ENCODE data around the gene DEF6. TPM values are rescaled to one million over a fixed set of nuclear protein-coding genes. Genes with fewer than 3 reads are reported as not detected.

The DEF6 gene
- total RNA-seq, 1 experiment from 2014 or later, result 37.3 TPM

DNA sequence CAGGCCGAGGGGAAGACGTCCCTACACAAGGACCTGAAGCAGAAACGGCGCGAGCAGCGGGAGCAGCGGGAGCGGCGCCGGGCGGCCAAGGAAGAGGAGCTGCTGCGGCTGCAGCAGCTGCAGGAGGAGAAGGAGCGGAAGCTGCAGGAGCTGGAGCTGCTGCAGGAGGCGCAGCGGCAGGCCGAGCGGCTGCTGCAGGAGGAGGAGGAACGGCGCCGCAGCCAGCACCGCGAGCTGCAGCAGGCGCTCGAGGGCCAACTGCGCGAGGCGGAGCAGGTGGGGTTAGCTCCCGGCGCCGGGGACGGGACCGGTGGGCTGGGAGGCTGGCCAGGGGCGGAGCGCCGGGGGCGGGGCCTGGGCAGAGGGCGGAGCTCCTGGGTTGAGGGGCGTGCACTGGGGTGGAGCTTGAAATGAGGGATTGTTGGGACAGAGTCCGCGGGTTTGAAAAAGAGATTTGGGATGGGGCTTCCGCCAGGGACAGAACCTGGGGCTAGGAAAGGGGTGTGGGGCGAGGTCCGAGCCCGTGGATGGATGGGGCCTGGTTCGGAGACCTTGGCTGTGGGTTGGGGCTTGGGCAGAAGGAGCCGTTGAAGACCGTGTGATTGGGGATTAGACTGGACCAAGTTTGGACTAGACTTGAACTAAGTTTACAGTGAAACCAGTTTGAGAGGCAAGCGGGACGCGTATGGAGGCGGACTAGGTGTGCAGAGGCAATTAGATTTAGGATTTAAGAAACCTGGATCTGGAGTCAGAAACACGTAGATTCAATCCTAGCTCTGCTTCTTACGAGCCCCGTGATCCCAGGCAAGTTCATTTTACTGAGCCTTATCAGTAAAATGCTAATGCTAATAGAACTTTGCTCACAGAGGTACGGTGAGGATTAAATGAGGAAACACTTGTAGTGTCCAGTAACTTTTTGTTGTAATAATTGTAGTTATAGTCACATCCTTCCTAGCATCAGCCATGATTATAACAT is 20.9 kb downstream of the DEF6 start:
- CTCF ChIA-PET, result interaction anchor here (0.5 to 1.1 kb wide), 6 partner anchors 9 to 1595 kb away, joined by 3 to 7 read pairs (median 5); no protein-coding TSS in a partner anchor
- no peaks in the 10 kb centered on the region for H3K27me3 ChIP-seq (ENCODE audit: low read length)
- H4K20me1 ChIP-seq (ENCODE audit: low read length), result no peaks in the 10 kb centered on the region
- H3K36me3 ChIP-seq (ENCODE audit: low read depth, low read length), result 0 out of 2 replicates have a peak, but pooled peaks cover 5% of the 10 kb centered on the region
- ATAC-seq (peak; percentile 99), DNase-seq (peak; percentile 88)
- H3K79me2 ChIP-seq (ENCODE audit: low read length), result no peaks in the 10 kb centered on the region
- BruUV-seq (replicated peaks), result no TSS peak
- peak overlapping the region; percentile 85 for H2AFZ ChIP-seq (ENCODE audit: low read length)
- H3K27ac ChIP-seq (ENCODE audit: low read length), result no peak overlapping the region
- peak overlapping the region; percentile 70 for H3K4me3 ChIP-seq (ENCODE audit: low read length)
- TF ChIP-seq, protein P1, sequence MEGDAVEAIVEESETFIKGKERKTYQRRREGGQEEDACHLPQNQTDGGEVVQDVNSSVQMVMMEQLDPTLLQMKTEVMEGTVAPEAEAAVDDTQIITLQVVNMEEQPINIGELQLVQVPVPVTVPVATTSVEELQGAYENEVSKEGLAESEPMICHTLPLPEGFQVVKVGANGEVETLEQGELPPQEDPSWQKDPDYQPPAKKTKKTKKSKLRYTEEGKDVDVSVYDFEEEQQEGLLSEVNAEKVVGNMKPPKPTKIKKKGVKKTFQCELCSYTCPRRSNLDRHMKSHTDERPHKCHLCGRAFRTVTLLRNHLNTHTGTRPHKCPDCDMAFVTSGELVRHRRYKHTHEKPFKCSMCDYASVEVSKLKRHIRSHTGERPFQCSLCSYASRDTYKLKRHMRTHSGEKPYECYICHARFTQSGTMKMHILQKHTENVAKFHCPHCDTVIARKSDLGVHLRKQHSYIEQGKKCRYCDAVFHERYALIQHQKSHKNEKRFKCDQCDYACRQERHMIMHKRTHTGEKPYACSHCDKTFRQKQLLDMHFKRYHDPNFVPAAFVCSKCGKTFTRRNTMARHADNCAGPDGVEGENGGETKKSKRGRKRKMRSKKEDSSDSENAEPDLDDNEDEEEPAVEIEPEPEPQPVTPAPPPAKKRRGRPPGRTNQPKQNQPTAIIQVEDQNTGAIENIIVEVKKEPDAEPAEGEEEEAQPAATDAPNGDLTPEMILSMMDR (conservative IDR thresholded peaks at IDR 0.05; ENCODE audit: low read depth, low read length), result no peak
- TF ChIP-seq EZH2 (IDR thresholded peaks at IDR 0.05; ENCODE audit: low read length, unreplicated experiment) (no peak), EZH2phosphoT487 (IDR thresholded peaks at IDR 0.05; ENCODE audit: borderline replicate concordance, low read length) (no peak)
- intact Hi-C loops (cut with micrococcal nuclease), result loop anchor here (2.0 kb wide), 1 partner anchor 16 kb away; no protein-coding TSS in a partner anchor
- no peaks in the 10 kb centered on the region for H3K9me3 ChIP-seq (ENCODE audit: low read length)
- no peaks in the 10 kb centered on the region for H3F3A ChIP-seq (ENCODE audit: low read length, unreplicated experiment)
- no peaks in the 10 kb centered on the region for H3K9me2 ChIP-seq (replicated peaks; ENCODE audit: low read length)
- POLR2A ChIA-PET (ENCODE audit: unreplicated experiment), result interaction anchor here (0.6 kb wide), 2 partner anchors 17 to 159 kb away, joined by 3 to 4 read pairs; no protein-coding TSS in a partner anchor
- peak overlapping the region; percentile 88 for H3K4me2 ChIP-seq (ENCODE audit: low read length)
- H3K4me1 ChIP-seq (ENCODE audit: insufficient read depth, low read length), result peaks cover 9% of the 10 kb centered on the region
- peak overlapping the region; percentile 33 for H3K9ac ChIP-seq (ENCODE audit: low read length)

- CTCF ChIA-PET, result no interaction called here
- no TSS peak for BruUV-seq (replicated peaks)
- H3K79me2 ChIP-seq (ENCODE audit: low read length), result no peaks in the 10 kb centered on the region
These were observed 21.9 kb downstream of the DEF6 start for GRCh38 chr6:35319346-35320030.

GRCh38 chr6:35320031-35320410 is 22.4 kb downstream of the DEF6 start:
- no peak overlapping the region for H3K4me2 ChIP-seq (ENCODE audit: low read length)
- H3F3A ChIP-seq (ENCODE audit: low read length, unreplicated experiment), result no peaks in the 10 kb centered on the region
- CTCF ChIA-PET, result no interaction called here
- no peaks in the 10 kb centered on the region for H3K27me3 ChIP-seq (ENCODE audit: low read length)
- intact Hi-C loops (cut with micrococcal nuclease), result no loop called here
- POLR2A ChIA-PET (ENCODE audit: unreplicated experiment), result no interaction called here
- H3K9ac ChIP-seq (ENCODE audit: low read length), result no peak overlapping the region
- peaks cover 9% of the 10 kb centered on the region for H3K4me1 ChIP-seq (ENCODE audit: insufficient read depth, low read length)
- no TSS peak for BruUV-seq (replicated peaks)
- H3K4me3 ChIP-seq (ENCODE audit: low read length), result no peak overlapping the region
- no peaks in the 10 kb centered on the region for H3K79me2 ChIP-seq (ENCODE audit: low read length)
- H3K9me2 ChIP-seq (replicated peaks; ENCODE audit: low read length), result no peaks in the 10 kb centered on the region
- ATAC-seq (no peak), DNase-seq (no peak)
- H3K27ac ChIP-seq (ENCODE audit: low read length), result no peak overlapping the region
- TF ChIP-seq, protein P1 (conservative IDR thresholded peaks at IDR 0.05; ENCODE audit: low read depth, low read length), result no peak
- TF ChIP-seq EZH2phosphoT487 (IDR thresholded peaks at IDR 0.05; ENCODE audit: borderline replicate concordance, low read length) (no peak), EZH2 (IDR thresholded peaks at IDR 0.05; ENCODE audit: low read length, unreplicated experiment) (no peak)
- no peaks in the 10 kb centered on the region for H4K20me1 ChIP-seq (ENCODE audit: low read length)
- 0 out of 2 replicates have a peak, but pooled peaks cover 5% of the 10 kb centered on the region for H3K36me3 ChIP-seq (ENCODE audit: low read depth, low read length)
- no peak overlapping the region for H2AFZ ChIP-seq (ENCODE audit: low read length)
- no peaks in the 10 kb centered on the region for H3K9me3 ChIP-seq (ENCODE audit: low read length)

More at GRCh38 chr6:35319346-35320030, 21.9 kb downstream of the DEF6 start:
- no peak for DNase-seq
- ATAC-seq, result no peak
- Histone ChIP-seq H3K4me2 (ENCODE audit: low read length) (no peak overlapping the region), H3K9me2 (replicated peaks; ENCODE audit: low read length) (no peaks in the 10 kb centered on the region), H3K27ac (ENCODE audit: low read length) (no peak overlapping the region), H3K4me3 (ENCODE audit: low read length) (no peak overlapping the region), H3K9ac (ENCODE audit: low read length) (no peak overlapping the region), H3K9me3 (ENCODE audit: low read length) (no peaks in the 10 kb centered on the region), H3K4me1 (ENCODE audit: insufficient read depth, low read length) (peaks cover 9% of the 10 kb centered on the region), H3K27me3 (ENCODE audit: low read length) (no peaks in the 10 kb centered on the region), H3K36me3 (ENCODE audit: low read depth, low read length) (0 out of 2 replicates have a peak, but pooled peaks cover 5% of the 10 kb centered on the region), H4K20me1 (ENCODE audit: low read length) (no peaks in the 10 kb centered on the region), H2AFZ (ENCODE audit: low read length) (no peak overlapping the region), H3F3A (ENCODE audit: low read length, unreplicated experiment) (no peaks in the 10 kb centered on the region)
- intact Hi-C loops (cut with micrococcal nuclease), result loop anchor here (2.0 kb wide), 1 partner anchor 17 kb away; no protein-coding TSS in a partner anchor
- POLR2A ChIA-PET (ENCODE audit: unreplicated experiment), result no interaction called here
- TF ChIP-seq EZH2 (IDR thresholded peaks at IDR 0.05; ENCODE audit: low read length, unreplicated experiment), result no peak

All from PC-3 (cell line).